Glutamatergic neuron (in vitro differentiated cells): ENCODE data around the gene CA6. TPM values are rescaled to one million over a fixed set of nuclear protein-coding genes. Genes with fewer than 3 reads are reported as not detected.

Experiments used
- DNase-seq: peaks from one replicate; pipeline ENCODE4 v3.0.0; 2022
- H3K27ac Mint-ChIP-seq: one replicate; pipeline ENCODE4 v1.8.0; 2020; ENCODE audit warnings: mild to moderate bottlenecking, mixed read lengths, inconsistent platforms; ENCODE audit not compliant: unreplicated experiment
- H3K27me3 Mint-ChIP-seq: one replicate; pipeline ENCODE4 v1.8.0; 2020; ENCODE audit warnings: mild to moderate bottlenecking, moderate library complexity, mixed read lengths, inconsistent platforms; ENCODE audit not compliant: unreplicated experiment
- H3K36me3 Mint-ChIP-seq: one replicate; pipeline ENCODE4 v1.8.0; 2020; ENCODE audit warnings: mild to moderate bottlenecking, mixed read lengths, inconsistent platforms; ENCODE audit not compliant: unreplicated experiment
- H3K4me1 Mint-ChIP-seq: one replicate; pipeline ENCODE4 v1.8.0; 2020; ENCODE audit warnings: mild to moderate bottlenecking, low read depth, mixed read lengths, inconsistent platforms; ENCODE audit not compliant: unreplicated experiment
- H3K4me3 Mint-ChIP-seq: one replicate; pipeline ENCODE4 v1.8.0; 2020; ENCODE audit warnings: mild to moderate bottlenecking, mixed read lengths, inconsistent platforms; ENCODE audit not compliant: unreplicated experiment
- H3K9me3 Mint-ChIP-seq: one replicate; pipeline ENCODE4 v1.8.0; 2020; ENCODE audit warnings: mild to moderate bottlenecking, moderate library complexity, mixed read lengths, inconsistent platforms; ENCODE audit not compliant: unreplicated experiment
- CTCF ChIP-seq: fragments of 200-600 bp; sonication (generic); IDR thresholded peaks from one replicate; pipeline ENCODE4 v1.5.0; 2021; ENCODE audit not compliant: partially characterized antibody, unreplicated experiment
- total RNA-seq: library from RNA; stranded (reverse); fragmentation: NEBNext Ultra II Directional; extraction: Animal tissue kit (Norgen Biotek cat#: 25700); gene quantifications from one replicate; pipeline ENCODE4 v1.2.1, GENCODE V29; 2021; ENCODE audit not compliant: unreplicated experiment

Gene CA6
- total RNA-seq, 1 donor from 2014 or later = not detected

- Mint-ChIP-seq H3K4me1 (no peaks in the 10 kb centered on the region), H3K4me3 (no peak overlapping the region), H3K27ac (no peak overlapping the region), H3K27me3 (peaks cover 2% of the 10 kb centered on the region), H3K36me3 (peaks cover 6% of the 10 kb centered on the region), H3K9me3 (peaks cover 3% of the 10 kb centered on the region)
- no peak for TF ChIP-seq CTCF
- DNase-seq = no peak
Measured at GRCh38 chr1:8981169-8981568, 35.5 kb downstream of the CA6 start.

- Mint-ChIP-seq H3K27ac (no peak overlapping the region), H3K36me3 (peaks cover 6% of the 10 kb centered on the region), H3K27me3 (peaks cover 6% of the 10 kb centered on the region), H3K4me3 (no peak overlapping the region), H3K9me3 (peaks cover 3% of the 10 kb centered on the region), H3K4me1 (no peaks in the 10 kb centered on the region)
- no peak for DNase-seq
- no peak for TF ChIP-seq CTCF
Measured at GRCh38 chr1:8984203-8984602, 38.5 kb downstream of the CA6 start.

GRCh38 chr1:8984990-8985389 lies 39.3 kb downstream of the CA6 start:
- Mint-ChIP-seq H3K27ac (no peak overlapping the region), H3K4me1 (no peaks in the 10 kb centered on the region), H3K4me3 (no peak overlapping the region), H3K36me3 (peaks cover 6% of the 10 kb centered on the region), H3K9me3 (peaks cover 5% of the 10 kb centered on the region), H3K27me3 (peaks cover 6% of the 10 kb centered on the region)
- DNase-seq = no peak
- TF ChIP-seq CTCF = no peak

- Mint-ChIP-seq H3K9me3 (peaks cover 3% of the 10 kb centered on the region), H3K27ac (no peak overlapping the region), H3K36me3 (no peaks in the 10 kb centered on the region), H3K4me3 (no peak overlapping the region), H3K4me1 (no peaks in the 10 kb centered on the region), H3K27me3 (peaks cover 6% of the 10 kb centered on the region)
- no peak for DNase-seq
- no peak for TF ChIP-seq CTCF
Measured at GRCh38 chr1:8985915-8986813, 40.5 kb downstream of the CA6 start.

- Mint-ChIP-seq H3K4me1 (no peaks in the 10 kb centered on the region), H3K27ac (no peak overlapping the region)
Measured at GRCh38 chr1:8986814-8987190, 41.1 kb downstream of the CA6 start.

More at GRCh38 chr1:8986814-8987190, 41.1 kb downstream of the CA6 start:
- TF ChIP-seq CTCF = no peak
- H3K27me3 Mint-ChIP-seq = peaks cover 6% of the 10 kb centered on the region
- H3K9me3 Mint-ChIP-seq = peaks cover 3% of the 10 kb centered on the region
- H3K4me3 Mint-ChIP-seq = no peak overlapping the region
- DNase-seq = no peak
- H3K36me3 Mint-ChIP-seq = no peaks in the 10 kb centered on the region
